ENCODE results near the gene PRKG2.

Gene PRKG2

GRCh38 chr4:81211956-81212355, 3.1 kb downstream of the PRKG2 start:
- ChIA-PET CTCF (no interaction called here), POLR2A (no interaction called here)
- TF ChIP-seq CTCF (IDR thresholded peaks at IDR 0.05; ENCODE audit: insufficient read depth, low read length, missing control alignments): no peak
- no peak overlapping the region for H3K4me3 ChIP-seq (ENCODE audit: low read depth, low read length)
- DNase-seq (ENCODE audit: low read depth, low spot score): no peak

GRCh38 chr4:81207828-81208227, 7.2 kb downstream of the PRKG2 start:
- peak; percentile 77 for DNase-seq (ENCODE audit: low read depth, low spot score)
- CTCF ChIA-PET: no interaction called here
- POLR2A ChIA-PET: no interaction called here
- no peak for TF ChIP-seq CTCF (IDR thresholded peaks at IDR 0.05; ENCODE audit: insufficient read depth, low read length, missing control alignments)
- H3K4me3 ChIP-seq (ENCODE audit: low read depth, low read length): no peak overlapping the region

- no peak overlapping the region for H3K4me3 ChIP-seq (ENCODE audit: low read depth, low read length)
- no peak for TF ChIP-seq CTCF (IDR thresholded peaks at IDR 0.05; ENCODE audit: insufficient read depth, low read length, missing control alignments)
- ChIA-PET CTCF (no interaction called here), POLR2A (no interaction called here)
- no peak for DNase-seq (ENCODE audit: low read depth, low spot score)
These were observed 9.7 kb downstream of the PRKG2 start for GRCh38 chr4:81205302-81205701.

- CTCF ChIA-PET: no interaction called here
- no peak for TF ChIP-seq CTCF (IDR thresholded peaks at IDR 0.05; ENCODE audit: insufficient read depth, low read length, missing control alignments)
- POLR2A ChIA-PET: no interaction called here
- DNase-seq (ENCODE audit: low read depth, low spot score): no peak
- H3K4me3 ChIP-seq (ENCODE audit: low read depth, low read length): no peak overlapping the region
These were observed 10.5 kb downstream of the PRKG2 start for GRCh38 chr4:81204571-81204970.

- POLR2A ChIA-PET: no interaction called here
- no peak overlapping the region for H3K4me3 ChIP-seq (ENCODE audit: low read depth, low read length)
- CTCF ChIA-PET: no interaction called here
- TF ChIP-seq CTCF (IDR thresholded peaks at IDR 0.05; ENCODE audit: insufficient read depth, low read length, missing control alignments): no peak
- DNase-seq (ENCODE audit: low read depth, low spot score): no peak
These were observed 15.2 kb downstream of the PRKG2 start for GRCh38 chr4:81199831-81200230.

- no peak for TF ChIP-seq CTCF (IDR thresholded peaks at IDR 0.05; ENCODE audit: insufficient read depth, low read length, missing control alignments)
- POLR2A ChIA-PET: no interaction called here
- CTCF ChIA-PET: no interaction called here
- no peak for DNase-seq (ENCODE audit: low read depth, low spot score)
- H3K4me3 ChIP-seq (ENCODE audit: low read depth, low read length): no peak overlapping the region
These were observed 16.4 kb downstream of the PRKG2 start for GRCh38 chr4:81198609-81199008.
